Measurements from ENCODE around the gene PAK1.
A peak's percentile ranks its signal among the peaks of the same experiment; 100 is the strongest.

The PAK1 gene

GRCh38 chr11:77436969-77437368 is 36.9 kb downstream of the PAK1 start:
- DNase-seq (ENCODE audit: low read depth, low spot score) = no peak

- no peak for DNase-seq (ENCODE audit: low read depth, low spot score)
These were observed 37.4 kb downstream of the PAK1 start for GRCh38 chr11:77436506-77436905.

- no peak for DNase-seq (ENCODE audit: low read depth, low spot score)
These were observed 37.9 kb downstream of the PAK1 start for GRCh38 chr11:77435972-77436371.

- DNase-seq (ENCODE audit: low read depth, low spot score) = no peak
These were observed 42.1 kb downstream of the PAK1 start for GRCh38 chr11:77431813-77432212.

- no peak for DNase-seq (ENCODE audit: low read depth, low spot score)
These were observed 45.3 kb downstream of the PAK1 start for GRCh38 chr11:77428598-77428997.

- DNase-seq (ENCODE audit: low read depth, low spot score) = no peak
These were observed 48.5 kb downstream of the PAK1 start for GRCh38 chr11:77425346-77425745.

- DNase-seq (ENCODE audit: low read depth, low spot score) = no peak
These were observed 49.2 kb downstream of the PAK1 start for GRCh38 chr11:77424644-77425043.

GRCh38 chr11:77423624-77424023 is 50.3 kb downstream of the PAK1 start:
- no peak for DNase-seq (ENCODE audit: low read depth, low spot score)

GRCh38 chr11:77422687-77423086 is 51.2 kb downstream of the PAK1 start:
- DNase-seq (ENCODE audit: low read depth, low spot score) = no peak

- no peak for DNase-seq (ENCODE audit: low read depth, low spot score)
These were observed 52.7 kb downstream of the PAK1 start for GRCh38 chr11:77421041-77421723.

- no peak for DNase-seq (ENCODE audit: low read depth, low spot score)
These were observed 54.8 kb downstream of the PAK1 start for GRCh38 chr11:77418971-77419597.

- no peak for DNase-seq (ENCODE audit: low read depth, low spot score)
These were observed 55.5 kb downstream of the PAK1 start for GRCh38 chr11:77418155-77418970.

- DNase-seq (ENCODE audit: low read depth, low spot score) = no peak
These were observed 57.5 kb downstream of the PAK1 start for GRCh38 chr11:77416357-77416756.

- no peak for DNase-seq (ENCODE audit: low read depth, low spot score)
These were observed 59.9 kb downstream of the PAK1 start for GRCh38 chr11:77413850-77414460.

GRCh38 chr11:77412814-77413213 is 61.1 kb downstream of the PAK1 start:
- DNase-seq (ENCODE audit: low read depth, low spot score) = no peak

GRCh38 chr11:77411717-77412441 is 62.0 kb downstream of the PAK1 start:
- DNase-seq (ENCODE audit: low read depth, low spot score) = peak; percentile 56

- DNase-seq (ENCODE audit: low read depth, low spot score) = no peak
These were observed 62.7 kb downstream of the PAK1 start for GRCh38 chr11:77411137-77411707.

- DNase-seq (ENCODE audit: low read depth, low spot score) = no peak
These were observed 63.6 kb downstream of the PAK1 start for GRCh38 chr11:77410076-77410827.

GRCh38 chr11:77409046-77409445 is 64.8 kb downstream of the PAK1 start:
- no peak for DNase-seq (ENCODE audit: low read depth, low spot score)

GRCh38 chr11:77407613-77408012 is 66.3 kb downstream of the PAK1 start:
- no peak for DNase-seq (ENCODE audit: low read depth, low spot score)
